ENCODE data around the gene CRB2. TPM values are rescaled to one million over a fixed set of nuclear protein-coding genes. Genes with fewer than 3 reads are reported as not detected.

CRB2 gene
- total RNA-seq, 1 experiment from 2014 or later: 0.07 TPM

GRCh38 chr9:123319541-123320339, 36.3 kb upstream of the CRB2 start:
- no peak for DNase-seq (ENCODE audit: low read depth, low spot score)
- Histone ChIP-seq H3K4me1 (ENCODE audit: control insufficient read depth in 1 of 2, insufficient read depth in 2 of 2, low read length in 2 of 2) (peaks cover 0 to 6% of the 10 kb centered on the region in 2 experiments; a peak in 1 of 4 replicates), H3K9me2 (ENCODE audit: insufficient read depth) (no peaks in the 10 kb centered on the region), H3K9me3 (ENCODE audit: control insufficient read depth in 1 of 2, insufficient read depth in 1 of 2, low read depth in 1 of 2, low read length in 2 of 2) (no peaks in the 10 kb centered on the region), H3K27ac (ENCODE audit: low read depth, low read length) (no peak overlapping the region), H4K20me1 (ENCODE audit: insufficient read depth) (no peaks in the 10 kb centered on the region), H3K36me3 (ENCODE audit: control insufficient read depth in 1 of 2, insufficient read depth in 2 of 2, low read length in 2 of 2) (no peaks in the 10 kb centered on the region), H3K79me2 (ENCODE audit: insufficient read depth, low read length) (no peaks in the 10 kb centered on the region), H3K4me3 (replicated peaks in 1 of 2; ENCODE audit: low read depth in 1 of 2, low read length in 2 of 2) (no peak overlapping the region), H3K9ac (ENCODE audit: low read length) (no peak overlapping the region), H3K27me3 (ENCODE audit: insufficient read depth, low read length) (no peaks in the 10 kb centered on the region), H2AFZ (ENCODE audit: low read depth, low read length, poor library complexity, severe bottlenecking) (no peak overlapping the region), H3K4me2 (ENCODE audit: low read length) (no peak overlapping the region)
- RAD21 ChIA-PET (ENCODE audit: low non-redundant PET in 1 of 2, low total read pairs in 2 of 2, uncharacterized antibody in 2 of 2, unreplicated experiment in 2 of 2): no interaction called here
- intact Hi-C loops (cut with micrococcal nuclease): no loop called here
- BruUV-seq (replicated peaks): no TSS peak
- TF ChIP-seq REST (IDR thresholded peaks at IDR 0.05; ENCODE audit: low read depth) (no peak), EZH2phosphoT487 (IDR thresholded peaks at IDR 0.05; ENCODE audit: borderline replicate concordance) (no peak), CBX3 (IDR thresholded peaks at IDR 0.05; ENCODE audit: low read depth) (no peak), EGR1 (IDR thresholded peaks at IDR 0.05; ENCODE audit: low read depth) (no peak), POLR2AphosphoS5 (IDR thresholded peaks at IDR 0.05; ENCODE audit: low read depth, low read length) (no peak), ZFX (IDR thresholded peaks at IDR 0.05) (no peak), SRF (IDR thresholded peaks at IDR 0.05; ENCODE audit: low read depth) (no peak)
- no peak for ATAC-seq
- CTCF ChIA-PET: no interaction called here
- POLR2A ChIA-PET: interaction anchor here (0.6 kb wide), 1 partner anchor 154 kb away, joined by 3 read pairs; no protein-coding TSS in a partner anchor
